Omental fat pad (tissue), 4 donors: ENCODE data around the gene RNASE13. TPM values are rescaled to one million over a fixed set of nuclear protein-coding genes. Genes with fewer than 3 reads are reported as not detected.
"Not testable (repeated sequence)": the region's sequence is repeated elsewhere in the genome, so short reads cannot be mapped to it uniquely, and the experiment has no call there.

Experiments
- ATAC-seq: fragments of 150-250 bp; one replicate; pipeline ENCODE4 v1.9.1; 2016; ENCODE audit warnings: mild to moderate bottlenecking, moderate library complexity; ENCODE audit not compliant: low FRiP score
- DNase-seq: peaks from one replicate; pipeline ENCODE4 v3.0.0-alpha.2; 2019; ENCODE audit warnings: low spot score
- total RNA-seq, 4 donors: library from RNA; depleted of rRNA; stranded (reverse); fragments of >200 nt; gene quantifications; one replicate each; pipeline ENCODE4 v1.1.0, GENCODE V29; 2016
- TF ChIP-seq, protein P1 (sequence below), 3 donors: fragments of 450-650 bp; IDR thresholded peaks; one replicate each; pipeline ENCODE4 v1.5.1; 2016 to 2017; ENCODE audit warnings: antibody characterized with exemption in 3 of 3, mild to moderate bottlenecking in 3 of 3, moderate library complexity in 2 of 3

The RNASE13 gene
- total RNA-seq, 4 donors from 2014 or later = not detected

DNA sequence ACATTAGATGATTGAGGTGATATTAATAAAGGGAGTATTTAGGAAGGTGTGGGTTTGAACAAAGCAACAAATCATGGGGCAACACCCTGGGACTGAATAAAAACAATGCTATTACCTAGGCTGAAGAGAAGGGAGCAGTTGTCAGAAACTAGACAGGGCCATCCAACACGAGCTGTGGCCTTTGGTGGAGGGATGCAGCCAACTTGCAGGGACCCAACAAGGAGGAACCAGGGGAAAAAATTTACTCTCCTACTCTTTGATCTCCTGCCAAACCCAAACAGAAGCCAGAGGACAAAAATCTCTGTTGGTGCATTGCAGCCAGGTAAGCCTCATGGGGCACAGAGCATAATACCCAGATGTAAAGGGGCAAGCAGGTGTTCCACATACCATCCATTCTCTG is 23.5 kb downstream of the RNASE13 start:
- TF ChIP-seq, protein P1, sequence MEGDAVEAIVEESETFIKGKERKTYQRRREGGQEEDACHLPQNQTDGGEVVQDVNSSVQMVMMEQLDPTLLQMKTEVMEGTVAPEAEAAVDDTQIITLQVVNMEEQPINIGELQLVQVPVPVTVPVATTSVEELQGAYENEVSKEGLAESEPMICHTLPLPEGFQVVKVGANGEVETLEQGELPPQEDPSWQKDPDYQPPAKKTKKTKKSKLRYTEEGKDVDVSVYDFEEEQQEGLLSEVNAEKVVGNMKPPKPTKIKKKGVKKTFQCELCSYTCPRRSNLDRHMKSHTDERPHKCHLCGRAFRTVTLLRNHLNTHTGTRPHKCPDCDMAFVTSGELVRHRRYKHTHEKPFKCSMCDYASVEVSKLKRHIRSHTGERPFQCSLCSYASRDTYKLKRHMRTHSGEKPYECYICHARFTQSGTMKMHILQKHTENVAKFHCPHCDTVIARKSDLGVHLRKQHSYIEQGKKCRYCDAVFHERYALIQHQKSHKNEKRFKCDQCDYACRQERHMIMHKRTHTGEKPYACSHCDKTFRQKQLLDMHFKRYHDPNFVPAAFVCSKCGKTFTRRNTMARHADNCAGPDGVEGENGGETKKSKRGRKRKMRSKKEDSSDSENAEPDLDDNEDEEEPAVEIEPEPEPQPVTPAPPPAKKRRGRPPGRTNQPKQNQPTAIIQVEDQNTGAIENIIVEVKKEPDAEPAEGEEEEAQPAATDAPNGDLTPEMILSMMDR (IDR thresholded peaks at IDR 0.05) = no peak
- DNase-seq (no peak), ATAC-seq (no peak)

GRCh38 chr14:21009721-21010120 is 24.9 kb downstream of the RNASE13 start:
- ATAC-seq, DNase-seq: not testable (repeated sequence)

DNA sequence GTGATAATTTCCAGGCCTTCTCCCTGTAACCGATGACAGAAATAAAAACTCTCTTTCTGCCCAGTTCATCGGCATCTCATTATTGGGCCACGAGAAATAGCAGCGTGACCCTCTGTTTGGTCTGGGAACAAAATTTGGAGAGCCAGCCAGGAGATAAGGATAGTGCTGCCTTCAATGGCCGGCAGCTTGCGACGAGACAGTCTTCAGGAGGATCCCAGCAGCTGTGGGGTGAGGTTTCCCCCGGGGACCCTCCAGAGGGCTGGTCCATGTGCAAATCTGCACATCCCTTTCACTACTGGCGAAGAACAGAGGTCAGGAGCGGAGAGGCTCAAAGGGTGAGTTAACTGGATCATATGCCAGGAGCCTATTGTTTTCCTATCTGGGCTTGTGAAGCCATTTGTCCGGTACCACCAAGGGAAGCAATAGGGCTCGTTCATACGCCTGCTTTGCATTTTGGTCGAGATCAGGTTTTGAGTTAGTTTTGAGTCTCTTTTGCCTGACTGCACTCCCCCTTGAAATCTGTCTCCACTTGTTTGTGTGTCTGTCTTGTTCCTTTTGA is 30.7 kb downstream of the RNASE13 start:
- ATAC-seq (no peak), DNase-seq (no peak)
- TF ChIP-seq, protein P1 (IDR thresholded peaks at IDR 0.05) = no peak

GRCh38 chr14:21001218-21001617 is 33.4 kb downstream of the RNASE13 start:
- DNase-seq (no peak), ATAC-seq (no peak)
- TF ChIP-seq, protein P1 (IDR thresholded peaks at IDR 0.05) = no peak

DNA sequence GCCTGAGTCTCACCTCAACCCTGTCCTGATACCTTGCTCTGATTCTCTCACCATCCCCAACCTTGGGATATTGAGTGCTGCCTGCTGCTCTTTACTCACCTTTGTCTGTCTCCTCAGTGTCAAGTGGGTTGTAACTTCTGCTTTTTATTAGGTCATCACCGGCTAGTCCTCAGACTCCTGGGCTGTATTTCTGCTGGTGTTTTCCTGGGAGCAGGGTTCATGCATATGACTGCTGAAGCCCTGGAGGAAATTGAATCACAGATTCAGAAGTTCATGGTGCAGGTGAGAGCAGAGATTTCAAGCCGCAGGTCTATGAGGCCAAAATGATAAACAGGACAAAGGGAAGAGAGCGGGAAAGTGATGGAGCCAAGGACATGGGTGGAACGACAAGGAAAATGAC is 35.0 kb downstream of the RNASE13 start:
- no peak for ATAC-seq
- no peak for DNase-seq
- TF ChIP-seq, protein P1 (IDR thresholded peaks at IDR 0.05) = no peak

- DNase-seq = no peak
- ATAC-seq = peak; percentile 88
- TF ChIP-seq, protein P1 (IDR thresholded peaks at IDR 0.05) = no peak
These were observed 35.8 kb downstream of the RNASE13 start, which contains the start of gene SLC39A2 for GRCh38 chr14:20998674-20999366. Gene SLC39A2, plus strand, starts transcription at chr14:20999293. Its CDS starts 154 bp downstream, at chr14:20999447.

DNA sequence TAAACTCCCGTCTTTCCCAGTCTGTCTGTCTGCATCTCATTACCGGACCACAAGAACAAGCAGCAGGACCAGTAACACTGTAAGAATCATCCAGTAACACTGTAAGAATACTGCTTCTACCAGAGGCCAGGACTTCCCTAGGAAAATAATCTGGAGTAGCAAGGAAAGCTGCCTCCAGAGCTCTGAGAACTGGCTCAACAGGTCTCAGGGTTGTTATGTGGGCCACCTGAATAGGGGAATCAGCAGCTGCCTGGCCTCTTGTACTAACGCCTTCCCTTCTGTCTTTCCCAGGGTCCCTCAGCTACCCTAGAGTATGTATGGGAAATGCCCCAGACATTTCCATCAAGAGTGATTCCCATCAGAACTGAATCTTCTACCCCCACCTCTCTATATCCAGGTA is 36.5 kb downstream of the RNASE13 start:
- TF ChIP-seq, protein P1 (IDR thresholded peaks at IDR 0.05) = no peak
- no peak for DNase-seq
- ATAC-seq = no peak
